Measurements from ENCODE around the gene PARD6B.
"Not testable (repeated sequence)": the region's sequence is repeated elsewhere in the genome, so short reads cannot be mapped to it uniquely, and the experiment has no call there.

Gene PARD6B

DNA sequence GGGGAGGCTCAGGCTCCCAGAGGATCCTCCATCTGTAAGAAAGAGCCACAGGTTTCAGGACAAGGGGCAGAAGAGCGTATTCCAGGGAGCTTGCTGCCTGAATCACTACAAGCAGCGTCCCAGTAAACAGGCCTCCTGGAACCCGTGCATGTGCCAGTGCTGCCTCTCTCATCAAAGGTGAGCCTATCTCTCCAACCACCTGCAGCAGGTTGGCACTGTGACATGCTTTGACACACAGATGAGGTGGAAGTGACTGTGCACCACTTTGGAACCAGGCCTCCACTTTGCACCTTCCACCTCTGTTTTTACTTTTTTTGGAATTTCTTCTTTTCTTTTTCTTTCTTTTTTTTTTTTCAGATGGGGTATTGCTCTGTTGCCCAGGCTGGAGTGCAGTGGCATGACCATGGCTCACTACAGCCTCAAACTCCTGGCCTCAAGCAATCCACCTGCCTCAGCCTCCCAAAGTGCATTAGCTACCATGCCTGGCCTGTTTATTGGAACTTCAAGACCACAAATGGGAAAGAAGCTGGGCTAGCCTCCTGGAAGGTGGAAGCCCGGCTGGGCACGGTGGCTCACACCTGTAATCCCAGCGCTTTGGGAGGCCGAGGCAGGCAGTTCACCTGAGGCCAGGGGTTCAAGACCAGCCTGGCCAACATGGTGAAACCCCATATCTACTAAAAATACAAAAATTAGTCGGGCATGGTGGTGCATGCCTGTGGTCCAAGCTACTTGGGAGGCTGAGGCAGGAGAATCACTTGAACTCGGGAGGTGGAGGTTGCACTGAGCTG lies 27.5 kb upstream of the PARD6B start:
- FAIRE-seq; DNase-seq (ENCODE audit: low spot score): not testable (repeated sequence)

- no peak for DNase-seq (ENCODE audit: low spot score)
- FAIRE-seq: no peak
Observed at GRCh38 chr20:50704514-50704913, 26.9 kb upstream of the PARD6B start.

GRCh38 chr20:50704971-50705370 lies 26.4 kb upstream of the PARD6B start:
- no peak for DNase-seq (ENCODE audit: low spot score)
- no peak for FAIRE-seq

DNA sequence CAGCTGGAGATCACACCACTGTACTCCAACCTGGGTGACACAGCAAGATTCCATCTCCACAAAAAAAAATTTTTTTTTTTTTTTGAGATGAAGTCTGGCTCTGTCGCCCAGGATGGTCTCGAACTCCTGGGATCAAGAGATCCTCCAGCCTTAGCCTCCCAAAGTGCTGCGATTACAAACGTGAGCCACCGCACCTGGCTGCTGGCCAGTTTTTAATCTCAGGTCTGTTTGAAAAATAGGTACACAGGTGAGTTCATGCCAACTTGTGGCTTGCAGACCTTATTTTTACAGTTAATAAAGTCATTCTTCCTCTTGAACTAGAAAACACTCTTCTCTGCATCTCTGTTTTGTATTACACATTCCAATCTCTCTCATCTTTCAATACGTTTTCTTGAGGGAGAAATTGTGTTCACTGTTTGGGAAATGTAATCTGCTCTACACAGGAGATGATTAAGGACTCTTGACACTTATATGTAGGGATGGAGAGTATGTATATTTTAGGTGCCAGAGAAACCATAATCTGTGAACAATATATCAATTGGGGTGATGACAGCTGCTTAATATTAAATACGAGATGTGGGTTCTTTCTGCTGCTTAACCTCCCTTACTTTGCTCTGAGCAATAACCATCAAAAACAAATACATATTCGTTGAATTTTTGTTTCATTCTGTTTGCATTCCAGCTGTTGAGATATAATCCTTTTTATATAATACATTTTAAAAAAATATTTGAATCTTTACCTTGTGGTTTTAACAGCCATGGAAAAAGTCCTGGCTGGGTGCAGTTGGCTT lies 22.3 kb upstream of the PARD6B start:
- no peak for FAIRE-seq
- no peak for DNase-seq (ENCODE audit: low spot score)

GRCh38 chr20:50709636-50709973 lies 21.8 kb upstream of the PARD6B start:
- DNase-seq (ENCODE audit: low spot score): no peak
- FAIRE-seq: no peak

DNA sequence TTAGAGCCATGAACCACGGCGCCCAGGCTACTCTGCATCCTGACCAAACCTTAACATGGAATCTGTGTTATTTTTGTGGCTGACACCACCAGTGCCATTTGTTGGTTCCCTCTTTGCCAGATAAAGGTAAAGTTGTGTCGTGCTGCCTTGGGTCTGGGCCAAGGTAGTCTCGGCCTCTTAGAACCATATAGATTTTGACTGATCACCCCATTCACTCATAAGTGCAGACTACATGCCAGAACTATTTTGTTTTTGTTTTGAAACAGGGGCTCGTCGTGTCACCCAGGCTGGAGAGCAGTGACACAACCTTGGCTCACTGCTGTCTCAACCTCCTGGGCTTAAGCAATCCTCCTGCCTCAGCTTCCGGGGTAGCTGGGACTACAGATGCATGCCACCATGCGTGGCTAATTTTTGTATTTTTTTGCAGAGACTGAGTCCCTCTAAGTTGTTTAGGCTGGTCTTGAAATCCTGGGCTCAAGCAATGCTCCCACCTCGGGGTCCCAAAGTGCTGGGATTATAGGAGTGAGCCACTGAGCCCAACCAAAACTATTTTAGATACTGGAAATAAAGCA lies 20.8 kb upstream of the PARD6B start:
- DNase-seq (ENCODE audit: low spot score) (peak; percentile 54), FAIRE-seq (no peak)

- FAIRE-seq (no peak), DNase-seq (ENCODE audit: low spot score) (no peak)
Observed at GRCh38 chr20:50711113-50711825, 20.1 kb upstream of the PARD6B start.

GRCh38 chr20:50712771-50713656 lies 18.4 kb upstream of the PARD6B start:
- FAIRE-seq (no peak), DNase-seq (ENCODE audit: low spot score) (no peak)

GRCh38 chr20:50713657-50714101 lies 17.7 kb upstream of the PARD6B start:
- DNase-seq (ENCODE audit: low spot score) (no peak), FAIRE-seq (no peak)

GRCh38 chr20:50714426-50714825 lies 17.0 kb upstream of the PARD6B start:
- not testable (repeated sequence) for FAIRE-seq; DNase-seq (ENCODE audit: low spot score)

GRCh38 chr20:50715694-50716093 lies 15.7 kb upstream of the PARD6B start:
- FAIRE-seq (no peak), DNase-seq (ENCODE audit: low spot score) (no peak)

DNA sequence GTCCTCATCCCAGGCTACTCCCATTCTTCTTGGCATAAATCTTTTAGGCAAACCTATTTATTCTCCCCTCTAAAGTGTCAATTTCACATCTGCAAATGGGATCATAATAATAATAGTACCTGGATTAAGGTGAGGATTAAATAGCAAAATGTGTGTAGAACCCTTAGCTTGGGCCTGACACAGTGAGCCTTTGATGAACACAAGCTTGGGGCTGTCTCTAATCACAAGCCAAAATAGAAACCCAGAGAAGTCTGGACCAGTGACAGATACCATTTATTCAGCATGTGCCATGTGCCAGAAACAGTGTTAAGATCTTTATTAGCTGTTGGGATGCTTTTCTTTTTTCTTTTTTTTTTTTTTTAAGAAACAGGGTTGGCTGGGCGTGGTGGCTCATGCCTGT lies 14.9 kb upstream of the PARD6B start:
- no peak for FAIRE-seq
- no peak for DNase-seq (ENCODE audit: low spot score)

DNA sequence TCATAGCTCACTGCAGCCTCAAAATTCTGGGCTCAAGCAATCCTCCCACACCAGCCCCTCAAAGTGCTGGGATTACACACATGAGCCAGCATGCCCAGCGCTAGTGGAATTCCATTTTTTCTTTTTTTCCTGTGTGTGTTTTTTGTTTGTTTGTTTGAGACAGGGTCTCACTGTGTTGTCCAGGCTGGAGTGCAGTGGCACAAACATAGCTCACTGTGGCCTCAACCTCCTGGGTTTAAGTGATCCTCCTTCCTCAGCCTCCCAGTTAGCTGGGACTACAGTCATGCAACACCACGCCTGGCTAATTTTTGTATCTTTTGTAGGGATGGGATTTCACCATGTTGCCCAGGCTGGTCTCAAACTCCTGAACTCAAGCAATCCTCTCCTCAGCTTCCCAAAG lies 14.1 kb upstream of the PARD6B start:
- FAIRE-seq (no peak), DNase-seq (ENCODE audit: low spot score) (no peak)

GRCh38 chr20:50717974-50718761 lies 13.2 kb upstream of the PARD6B start:
- DNase-seq (ENCODE audit: low spot score): no peak
- FAIRE-seq: no peak

DNA sequence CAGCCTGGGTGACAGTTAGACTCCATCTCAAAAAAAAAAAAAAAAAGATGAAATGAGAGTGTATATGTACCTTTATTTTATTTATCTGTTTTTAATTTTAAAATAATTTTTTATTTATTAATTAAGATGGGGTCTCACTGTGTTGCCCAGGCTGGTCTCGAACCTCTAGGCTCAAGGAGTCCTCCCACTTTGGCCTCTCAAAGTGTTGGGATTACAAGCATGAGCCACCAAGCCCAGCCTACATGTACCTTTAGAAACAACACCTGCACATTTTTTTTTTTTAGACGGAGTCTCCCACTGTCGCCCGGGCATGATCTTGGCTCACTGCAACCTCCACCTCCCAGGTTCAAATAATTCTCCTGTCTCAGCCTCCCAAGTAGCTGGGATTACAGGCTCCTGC lies 12.1 kb upstream of the PARD6B start:
- FAIRE-seq: no peak
- DNase-seq (ENCODE audit: low spot score): no peak

GRCh38 chr20:50720026-50720425 lies 11.4 kb upstream of the PARD6B start:
- DNase-seq (ENCODE audit: low spot score) (no peak), FAIRE-seq (no peak)

GRCh38 chr20:50720582-50720981 lies 10.8 kb upstream of the PARD6B start:
- DNase-seq (ENCODE audit: low spot score) (no peak), FAIRE-seq (no peak)

DNA sequence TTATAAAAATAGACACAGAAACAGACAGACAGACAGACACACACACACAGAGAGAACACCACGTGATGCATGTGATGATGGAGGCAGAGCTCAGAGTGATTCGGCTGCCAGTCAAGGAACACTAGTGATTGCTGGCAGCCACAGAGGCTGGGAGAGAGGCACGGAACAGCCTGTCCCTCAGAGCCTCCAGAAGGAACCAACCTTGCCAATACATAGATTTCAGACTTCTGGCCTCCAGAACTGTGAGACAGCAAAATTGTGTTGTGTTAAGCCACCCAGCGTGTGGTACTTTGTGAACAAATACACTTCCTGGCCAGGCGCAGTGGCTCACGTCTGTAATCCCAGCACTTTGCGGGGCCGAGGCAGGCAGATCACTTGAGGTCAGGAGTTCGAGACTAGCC lies 9.5 kb upstream of the PARD6B start:
- FAIRE-seq (no peak), DNase-seq (ENCODE audit: low spot score) (peak; percentile 31)

GRCh38 chr20:50722424-50723155 lies 8.8 kb upstream of the PARD6B start:
- DNase-seq (ENCODE audit: low spot score): no peak
- FAIRE-seq: no peak
